ENCODE measurements around the gene MYRF. TPM values are rescaled to one million over a fixed set of nuclear protein-coding genes. Genes with fewer than 3 reads are reported as not detected.
A peak's percentile ranks its signal among the peaks of the same experiment; 100 is the strongest.

The MYRF gene
- total and polyA plus RNA-seq, 2 of the 13 experiments (the other 11 are each of a cell fraction or from before 2014, with no cell fraction given), result 10.2 to 25.9 TPM

- TF ChIP-seq BORCS8-MEF2B (CRISPR knock-in tag; IDR thresholded peaks at IDR 0.05), result peak; percentile 73; the same call in 1 of the 2 replicates
- no peak for TF ChIP-seq ZKSCAN8 (CRISPR knock-in tag; IDR thresholded peaks at IDR 0.05; ENCODE audit: borderline replicate concordance)
- TF ChIP-seq TEAD3 (CRISPR knock-in tag; optimal IDR thresholded peaks at IDR 0.05; ENCODE audit: borderline replicate concordance), result peak; percentile 77
- peak; percentile 76; the same call in 1 of the 2 replicates for TF ChIP-seq ZNF350 (CRISPR knock-in tag; IDR thresholded peaks at IDR 0.05; ENCODE audit: borderline replicate concordance, low read depth)
- TF ChIP-seq, protein P1, sequence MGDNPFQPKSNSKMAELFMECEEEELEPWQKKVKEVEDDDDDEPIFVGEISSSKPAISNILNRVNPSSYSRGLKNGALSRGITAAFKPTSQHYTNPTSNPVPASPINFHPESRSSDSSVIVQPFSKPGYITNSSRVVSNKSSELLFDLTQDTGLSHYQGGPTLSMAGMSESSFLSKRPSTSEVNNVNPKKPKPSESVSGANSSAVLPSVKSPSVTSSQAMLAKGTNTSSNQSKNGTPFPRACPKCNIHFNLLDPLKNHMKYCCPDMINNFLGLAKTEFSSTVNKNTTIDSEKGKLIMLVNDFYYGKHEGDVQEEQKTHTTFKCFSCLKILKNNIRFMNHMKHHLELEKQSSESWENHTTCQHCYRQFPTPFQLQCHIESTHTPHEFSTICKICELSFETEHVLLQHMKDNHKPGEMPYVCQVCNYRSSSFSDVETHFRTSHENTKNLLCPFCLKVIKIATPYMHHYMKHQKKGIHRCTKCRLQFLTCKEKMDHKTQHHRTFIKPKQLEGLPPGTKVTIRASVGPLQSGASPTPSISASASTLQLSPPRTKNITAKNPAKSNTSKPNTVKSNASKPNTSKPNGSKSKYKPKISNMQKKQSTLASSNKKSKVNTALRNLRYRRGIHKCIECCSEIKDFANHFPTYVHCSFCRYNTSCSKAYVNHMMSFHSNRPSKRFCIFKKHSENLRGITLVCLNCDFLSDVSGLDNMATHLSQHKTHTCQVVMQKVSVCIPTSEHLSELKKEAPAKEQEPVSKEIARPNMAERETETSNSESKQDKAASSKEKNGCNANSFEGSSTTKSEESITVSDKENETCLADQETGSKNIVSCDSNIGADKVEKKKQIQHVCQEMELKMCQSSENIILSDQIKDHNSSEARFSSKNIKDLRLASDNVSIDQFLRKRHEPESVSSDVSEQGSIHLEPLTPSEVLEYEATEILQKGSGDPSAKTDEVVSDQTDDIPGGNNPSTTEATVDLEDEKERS (CRISPR knock-in tag; IDR thresholded peaks at IDR 0.05), result peak; percentile 29; the same call in 1 of the 2 replicates
- TF ChIP-seq ZNF563 (CRISPR knock-in tag; IDR thresholded peaks at IDR 0.05), result peak; percentile 57; the same call in 1 of the 2 replicates
- TF ChIP-seq ZNF292 (CRISPR knock-in tag; IDR thresholded peaks at IDR 0.05; ENCODE audit: borderline replicate concordance, low read depth), result 0 out of 2 replicates have a peak, but pooled peaks have one; percentile 46
- peak; percentile 68 for TF ChIP-seq FOXO1 (CRISPR knock-in tag; IDR thresholded peaks at IDR 0.05)
- TF ChIP-seq ZNF124 (CRISPR knock-in tag; IDR thresholded peaks at IDR 0.05), result 0 out of 2 replicates have a peak, but pooled peaks have one; percentile 32
- TF ChIP-seq, protein P2, sequence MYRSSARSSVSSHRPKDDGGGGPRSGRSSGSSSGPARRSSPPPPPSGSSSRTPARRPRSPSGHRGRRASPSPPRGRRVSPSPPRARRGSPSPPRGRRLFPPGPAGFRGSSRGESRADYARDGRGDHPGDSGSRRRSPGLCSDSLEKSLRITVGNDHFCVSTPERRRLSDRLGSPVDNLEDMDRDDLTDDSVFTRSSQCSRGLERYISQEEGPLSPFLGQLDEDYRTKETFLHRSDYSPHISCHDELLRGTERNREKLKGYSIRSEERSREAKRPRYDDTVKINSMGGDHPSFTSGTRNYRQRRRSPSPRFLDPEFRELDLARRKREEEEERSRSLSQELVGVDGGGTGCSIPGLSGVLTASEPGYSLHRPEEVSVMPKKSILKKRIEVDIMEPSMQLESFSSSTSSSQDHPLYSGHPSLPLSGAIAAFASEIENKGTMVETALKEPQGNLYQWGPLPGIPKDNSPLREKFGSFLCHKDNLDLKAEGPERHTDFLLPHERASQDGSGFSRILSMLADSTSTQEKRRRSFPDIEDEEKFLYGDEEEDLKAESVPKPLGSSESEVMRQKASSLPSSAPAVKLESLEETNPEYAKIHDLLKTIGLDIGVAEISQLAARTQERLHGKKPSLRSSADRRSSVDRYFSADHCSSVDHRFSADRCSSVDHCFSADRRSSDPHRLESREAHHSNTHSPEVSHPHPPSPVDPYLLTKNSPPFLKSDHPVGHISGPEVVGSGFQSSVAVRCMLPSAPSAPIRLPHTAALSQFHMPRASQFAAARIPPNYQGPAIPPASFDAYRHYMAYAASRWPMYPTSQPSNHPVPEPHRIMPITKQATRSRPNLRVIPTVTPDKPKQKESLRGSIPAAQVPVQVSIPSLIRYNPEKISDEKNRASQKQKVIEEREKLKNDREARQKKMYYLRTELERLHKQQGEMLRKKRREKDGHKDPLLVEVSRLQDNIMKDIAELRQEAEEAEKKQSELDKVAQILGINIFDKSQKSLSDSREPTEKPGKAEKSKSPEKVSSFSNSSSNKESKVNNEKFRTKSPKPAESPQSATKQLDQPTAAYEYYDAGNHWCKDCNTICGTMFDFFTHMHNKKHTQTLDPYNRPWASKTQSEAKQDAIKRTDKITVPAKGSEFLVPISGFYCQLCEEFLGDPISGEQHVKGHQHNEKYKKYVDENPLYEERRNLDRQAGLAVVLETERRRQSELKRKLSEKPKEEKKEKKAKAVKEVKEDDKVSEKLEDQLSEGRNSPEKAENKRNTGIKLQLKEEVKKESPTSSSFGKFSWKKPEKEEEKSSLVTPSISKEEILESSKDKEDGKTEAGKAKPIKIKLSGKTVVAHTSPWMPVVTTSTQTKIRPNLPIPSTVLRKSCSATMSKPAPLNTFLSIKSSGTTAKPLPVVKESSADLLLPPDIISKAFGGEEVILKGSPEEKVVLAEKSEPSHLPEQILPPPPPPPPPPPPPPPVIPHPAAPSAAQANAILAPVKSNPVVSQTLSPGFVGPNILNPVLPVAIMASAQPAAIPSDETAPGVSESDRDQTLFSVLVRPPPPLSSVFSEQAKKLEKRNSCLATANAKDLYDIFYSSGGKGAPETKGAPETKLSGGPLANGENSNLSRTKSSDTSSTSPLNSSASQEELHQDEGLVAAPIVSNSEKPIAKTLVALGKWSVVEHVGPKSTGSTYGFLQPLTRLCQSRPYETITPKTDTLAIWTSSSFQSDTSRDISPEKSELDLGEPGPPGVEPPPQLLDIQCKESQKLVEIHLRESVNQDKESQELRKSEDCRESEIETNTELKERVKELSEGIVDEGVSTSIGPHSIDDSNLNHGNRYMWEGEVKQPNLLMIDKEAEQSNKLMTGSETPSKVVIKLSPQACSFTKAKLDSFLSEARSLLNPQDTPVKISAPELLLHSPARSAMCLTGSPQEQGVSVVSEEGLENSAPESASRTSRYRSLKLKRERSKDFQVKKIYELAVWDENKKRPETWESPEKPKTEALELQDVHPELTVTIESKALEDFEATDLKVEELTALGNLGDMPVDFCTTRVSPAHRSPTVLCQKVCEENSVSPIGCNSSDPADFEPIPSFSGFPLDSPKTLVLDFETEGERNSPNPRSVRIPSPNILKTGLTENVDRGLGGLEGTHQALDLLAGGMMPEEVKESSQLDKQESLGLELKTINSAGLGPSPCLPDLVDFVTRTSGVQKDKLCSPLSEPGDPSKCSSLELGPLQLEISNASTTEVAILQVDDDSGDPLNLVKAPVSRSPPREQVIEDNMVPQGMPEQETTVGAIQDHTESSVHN (CRISPR knock-in tag; IDR thresholded peaks at IDR 0.05), result peak; percentile 79
These were observed 5.1 kb upstream of the MYRF start (continued) for GRCh38 chr11:61747192-61747966.

Measured in HepG2 (cell line).